Stomach (tissue), 9 donors: ENCODE results near the gene MSH6. TPM values are rescaled to one million over a fixed set of nuclear protein-coding genes. Genes with fewer than 3 reads are reported as not detected.

Experiments used
- DNase-seq, 2 donors: peaks; one replicate each; pipeline versions ENCODE4 v3.0.0 to v3.0.0-alpha.2; 2013 to 2019
- H3K27ac ChIP-seq, 5 donors: fragments of 200-600 bp in 4 of 5; sonication (generic) in 4 of 5; one replicate each; pipeline ENCODE4 v1.5.1; 2013 to 2019; ENCODE audit warnings: mild to moderate bottlenecking in 1 of 5, moderate library complexity in 1 of 5
- H3K27me3 ChIP-seq, 3 donors: fragments of 200-600 bp; sonication (generic); one replicate each; pipeline ENCODE4 v1.5.1; 2017 to 2019; ENCODE audit warnings: mixed run types in 1 of 3
- H3K36me3 ChIP-seq, 4 donors: fragments of 200-600 bp; sonication (generic); 1 replicate in 3 of 4; 2 replicates in 1 of 4; pipeline ENCODE4 v1.5.1; 2016 to 2019
- H3K4me1 ChIP-seq, 4 donors: fragments of 200-600 bp; sonication (generic); one replicate each; pipeline ENCODE4 v1.5.1; 2016 to 2019
- H3K4me3 ChIP-seq, 4 donors: fragments of 200-600 bp; sonication (generic) in 3 of 4; one replicate each; pipeline ENCODE4 v1.5.1; 2016 to 2019; ENCODE audit warnings: mild to moderate bottlenecking in 1 of 4
- H3K9me3 ChIP-seq, 4 donors: fragments of 200-600 bp; sonication (generic); one replicate each; pipeline ENCODE4 v1.5.1; 2016 to 2019
- CTCF ChIP-seq, 7 experiments: fragments of 450-650 bp in 4 of 7; fragments of 200-600 bp in 3 of 7; sonication (generic) in 3 of 7; IDR thresholded peaks; one replicate each; pipeline ENCODE4 v1.5.1; 2016 to 2019; ENCODE audit warnings: antibody characterized with exemption in 7 of 7, control low read depth in 2 of 7, mild to moderate bottlenecking in 1 of 7
- EP300 ChIP-seq: sonication (generic); formaldehyde crosslinking; IDR thresholded peaks from one replicate; pipeline ENCODE4 v1.6.1; 2017; ENCODE audit warnings: antibody characterized with exemption
- POLR2A ChIP-seq, 4 donors: fragments of 450-650 bp; IDR thresholded peaks; one replicate each; pipeline ENCODE4 v1.6.1; 2016; ENCODE audit warnings: antibody characterized with exemption in 4 of 4, control low read depth in 2 of 4, mild to moderate bottlenecking in 1 of 4, moderate library complexity in 1 of 4
- POLR2AphosphoS5 ChIP-seq, 3 donors: sonication (generic); formaldehyde crosslinking; IDR thresholded peaks; one replicate each; pipeline ENCODE4 v1.6.1; 2016; ENCODE audit warnings: antibody characterized with exemption in 3 of 3
- WGBS, 5 donors: extraction: QIAGEN DNeasy Blood & Tissue Kit in 3 of 5; methylation state at CpG; one replicate each; pipeline versions ENCODE4 v1.1.5 to v1.1.7; 2013 to 2018; 5-methylcytosine and 5-hydroxymethylcytosine counted together
- intact Hi-C: fragments of 100-400 bp; cut with DNase I; formaldehyde crosslinking; loops from one replicate; pipeline ENCODE4 v1.15.1; 2023; ENCODE audit warnings: low total_unique reads
- polyA plus RNA-seq, 3 donors: library from polyadenylated mRNA; stranded (reverse); fragments of 200-250 nt; gene quantifications; one replicate each; pipeline ENCODE4 v1.2.3, GENCODE V29; 2013
- total RNA-seq, 5 donors: library from RNA; depleted of rRNA; stranded (reverse); fragments of >200 nt; gene quantifications; one replicate each; pipeline versions ENCODE4 v1.1.0 to v1.2.3, GENCODE V29; 2014 to 2016
- donor health status: healthy with polysubstance abuse.
- donor health status: Bipolar disorder and iron deficiency.
- donor health status: healthy.

MSH6 gene
- total and polyA plus RNA-seq, 8 donors: 5.7 to 45.7 (median 9.1) TPM

GRCh38 chr2:47744074-47744473 is 38.9 kb upstream of the MSH6 start:
- Histone ChIP-seq H3K4me3 (no peak overlapping the region), H3K36me3 (no peaks in the 10 kb centered on the region), H3K9me3 (peaks cover 0 to 21% (median 19%) of the 10 kb centered on the region in 4 donors), H3K4me1 (no peaks in the 10 kb centered on the region), H3K27ac (no peak overlapping the region), H3K27me3 (no peaks in the 10 kb centered on the region)
- intact Hi-C loops: no loop called here
- no peak for TF ChIP-seq POLR2A (IDR thresholded peaks at IDR 0.05)
- no peak for TF ChIP-seq EP300
- DNase-seq: no peak
- WGBS, 5 donors: 65 to 80% (median 75%) methylated on average over 2 of the region's 2 CpGs

DNA sequence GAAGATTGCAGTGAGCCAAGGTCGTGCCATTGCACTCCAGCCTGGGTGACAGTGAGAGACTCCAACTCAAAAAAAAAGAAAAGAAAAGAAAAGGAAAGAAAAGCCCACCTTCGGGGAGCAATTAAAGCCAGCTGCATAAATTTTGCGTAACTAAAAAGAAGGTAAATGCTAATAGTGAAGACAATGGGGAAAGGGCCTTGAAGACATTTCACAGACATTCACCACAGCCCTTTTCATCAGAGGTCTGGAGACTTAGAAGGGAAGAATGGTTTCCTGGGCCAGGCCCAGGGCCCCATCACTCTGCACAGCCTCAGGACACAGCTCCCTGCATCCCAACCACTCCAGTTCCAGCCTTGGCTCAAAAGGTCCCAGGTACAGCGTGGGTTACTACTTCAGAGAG is 35.1 kb upstream of the MSH6 start:
- TF ChIP-seq CTCF (IDR thresholded peaks at IDR 0.05) (no peak), POLR2A (IDR thresholded peaks at IDR 0.05) (no peak), EP300 (no peak), POLR2AphosphoS5 (IDR thresholded peaks at IDR 0.05) (no peak)
- 79 to 91% (median 83%) methylated on average over 4 of the region's 4 CpGs for WGBS, 5 donors

GRCh38 chr2:47751856-47752414 is 31.0 kb upstream of the MSH6 start:
- H3K36me3 ChIP-seq: no peaks in the 10 kb centered on the region
- intact Hi-C loops: no loop called here
- H3K9me3 ChIP-seq: peaks cover 0 to 17% (median 16%) of the 10 kb centered on the region in 4 donors
- WGBS, 5 donors: 58 to 62% (median 61%) methylated on average over 10 of the region's 10 CpGs
- H3K27ac ChIP-seq: peak overlapping the region in 2 of 5 donors; percentile 55 to 73
- no peak for DNase-seq
- TF ChIP-seq CTCF (IDR thresholded peaks at IDR 0.05): no peak
- no peak for TF ChIP-seq POLR2AphosphoS5 (IDR thresholded peaks at IDR 0.05)
- no peak for TF ChIP-seq EP300
- no peak for TF ChIP-seq POLR2A (IDR thresholded peaks at IDR 0.05)
- H3K4me1 ChIP-seq: no peaks in the 10 kb centered on the region
- no peaks in the 10 kb centered on the region for H3K27me3 ChIP-seq
- no peak overlapping the region for H3K4me3 ChIP-seq

More for the DNA sequence above, 35.1 kb upstream of the MSH6 start:
- intact Hi-C loops: no loop called here
- no peak for DNase-seq
- H3K4me3 ChIP-seq: no peak overlapping the region
- H3K4me1 ChIP-seq: no peaks in the 10 kb centered on the region
- no peaks in the 10 kb centered on the region for H3K27me3 ChIP-seq
- H3K9me3 ChIP-seq: peaks cover 0 to 21% (median 19%) of the 10 kb centered on the region in 4 donors
- H3K36me3 ChIP-seq: no peaks in the 10 kb centered on the region
- no peak overlapping the region for H3K27ac ChIP-seq

GRCh38 chr2:47767497-47767844 is 15.5 kb upstream of the MSH6 start:
- intact Hi-C loops: loop anchor here (10.0 kb wide), 2 partner anchors 323 to 433 kb away; no protein-coding TSS in a partner anchor
- TF ChIP-seq POLR2AphosphoS5 (IDR thresholded peaks at IDR 0.05) (no peak), EP300 (no peak), CTCF (IDR thresholded peaks at IDR 0.05) (no peak), POLR2A (IDR thresholded peaks at IDR 0.05) (no peak)
- DNase-seq: no peak
- Histone ChIP-seq H3K4me3 (no peak overlapping the region), H3K36me3 (no peaks in the 10 kb centered on the region), H3K9me3 (no peaks in the 10 kb centered on the region), H3K27me3 (peaks cover 0 to 3% (median 0%) of the 10 kb centered on the region in 3 donors), H3K27ac (no peak overlapping the region), H3K4me1 (peaks cover 0 to 6% (median 5%) of the 10 kb centered on the region in 4 donors)
- 47 to 59% (median 54%) methylated on average over 3 of the region's 3 CpGs for WGBS, 5 donors

DNA sequence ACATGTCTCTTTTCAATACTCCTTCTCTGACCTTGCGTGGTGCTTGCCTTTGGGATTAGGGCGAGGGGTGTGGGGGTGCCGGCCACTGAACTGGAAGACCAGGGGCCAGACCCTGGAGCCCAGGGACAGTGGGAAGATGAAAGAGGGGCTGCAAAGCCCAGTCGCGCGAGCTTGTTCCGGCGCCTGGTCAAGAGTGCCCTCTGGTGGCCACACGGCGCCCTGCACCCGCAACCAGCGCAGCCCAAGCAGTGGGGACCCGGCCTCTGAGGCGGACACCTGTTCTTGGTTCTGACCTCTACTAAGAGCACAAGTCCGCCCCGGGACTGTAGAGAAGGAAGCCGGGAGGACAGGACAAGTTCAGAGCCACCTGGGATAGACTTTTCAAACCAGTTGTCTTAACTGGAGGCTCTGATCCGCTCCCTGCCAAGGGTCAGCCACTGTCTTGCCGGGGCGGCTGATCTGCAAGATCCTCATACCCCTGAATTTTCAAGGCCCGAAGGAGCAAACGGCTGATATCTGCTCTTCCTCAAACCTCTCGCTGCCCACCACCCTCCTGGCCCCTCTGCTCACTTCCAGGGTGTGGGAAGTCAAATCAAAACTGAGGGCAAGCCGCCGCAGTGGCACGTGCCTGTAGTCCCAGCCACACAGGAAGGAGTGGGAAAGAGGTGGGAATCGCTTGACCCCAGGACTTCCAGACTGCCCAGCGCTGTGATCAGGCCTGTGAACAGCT is 14.9 kb upstream of the MSH6 start:
- peaks cover 0 to 6% (median 5%) of the 10 kb centered on the region in 4 donors for H3K4me1 ChIP-seq
- intact Hi-C loops: loop anchor here (10.0 kb wide), 2 partner anchors 323 to 433 kb away; no protein-coding TSS in a partner anchor
- no peaks in the 10 kb centered on the region for H3K36me3 ChIP-seq
- WGBS, 5 donors: 27 to 33% (median 29%) methylated on average over 16 to 28 of the region's 28 CpGs
- peaks cover 0 to 3% (median 0%) of the 10 kb centered on the region in 3 donors for H3K27me3 ChIP-seq
- peak; percentile 77 to 86 for DNase-seq
- no peak overlapping the region for H3K4me3 ChIP-seq
- no peak overlapping the region for H3K27ac ChIP-seq
- TF ChIP-seq CTCF (IDR thresholded peaks at IDR 0.05): peak in 5 of 7 experiments; percentile 82 to 100 (median 99)
- TF ChIP-seq POLR2AphosphoS5 (IDR thresholded peaks at IDR 0.05): no peak
- H3K9me3 ChIP-seq: no peaks in the 10 kb centered on the region
